GM12873 (cell line): Measurements from ENCODE around the gene RAD1.
A peak's percentile ranks its signal among the peaks of the same experiment; 100 is the strongest.

ENCODE experiments used
- TF ChIP-seq, protein P1 (sequence below): IDR thresholded peaks from 2 replicates; pipeline ENCODE4 v1.5.1; 2012; ENCODE audit warnings: low read depth, mild to moderate bottlenecking, moderate library complexity, low read length, control low read depth; ENCODE audit not compliant: insufficient read depth; ENCODE audit errors: missing control alignments

RAD1 gene

DNA sequence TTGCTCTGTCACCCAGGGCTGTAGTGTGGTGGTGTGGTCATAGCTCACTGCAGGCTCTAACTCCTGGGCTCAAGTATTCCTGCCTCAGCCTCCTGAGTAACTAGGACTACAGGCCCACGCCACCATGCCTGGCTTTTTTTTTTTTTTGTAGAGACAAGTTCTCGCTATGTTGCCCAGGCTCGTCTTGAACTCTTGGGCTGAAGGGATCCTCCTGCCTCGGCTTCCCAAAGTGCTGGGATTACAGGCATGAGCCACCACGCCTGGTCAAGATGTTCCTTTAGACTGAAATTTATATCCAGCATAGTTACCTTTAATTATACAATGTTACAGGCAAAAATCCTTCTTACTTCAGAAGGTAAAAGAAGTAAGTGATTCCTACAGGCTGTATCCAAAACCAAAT, 12.5 kb upstream of the RAD1 start:
- TF ChIP-seq, protein P1, sequence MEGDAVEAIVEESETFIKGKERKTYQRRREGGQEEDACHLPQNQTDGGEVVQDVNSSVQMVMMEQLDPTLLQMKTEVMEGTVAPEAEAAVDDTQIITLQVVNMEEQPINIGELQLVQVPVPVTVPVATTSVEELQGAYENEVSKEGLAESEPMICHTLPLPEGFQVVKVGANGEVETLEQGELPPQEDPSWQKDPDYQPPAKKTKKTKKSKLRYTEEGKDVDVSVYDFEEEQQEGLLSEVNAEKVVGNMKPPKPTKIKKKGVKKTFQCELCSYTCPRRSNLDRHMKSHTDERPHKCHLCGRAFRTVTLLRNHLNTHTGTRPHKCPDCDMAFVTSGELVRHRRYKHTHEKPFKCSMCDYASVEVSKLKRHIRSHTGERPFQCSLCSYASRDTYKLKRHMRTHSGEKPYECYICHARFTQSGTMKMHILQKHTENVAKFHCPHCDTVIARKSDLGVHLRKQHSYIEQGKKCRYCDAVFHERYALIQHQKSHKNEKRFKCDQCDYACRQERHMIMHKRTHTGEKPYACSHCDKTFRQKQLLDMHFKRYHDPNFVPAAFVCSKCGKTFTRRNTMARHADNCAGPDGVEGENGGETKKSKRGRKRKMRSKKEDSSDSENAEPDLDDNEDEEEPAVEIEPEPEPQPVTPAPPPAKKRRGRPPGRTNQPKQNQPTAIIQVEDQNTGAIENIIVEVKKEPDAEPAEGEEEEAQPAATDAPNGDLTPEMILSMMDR: no peak

DNA sequence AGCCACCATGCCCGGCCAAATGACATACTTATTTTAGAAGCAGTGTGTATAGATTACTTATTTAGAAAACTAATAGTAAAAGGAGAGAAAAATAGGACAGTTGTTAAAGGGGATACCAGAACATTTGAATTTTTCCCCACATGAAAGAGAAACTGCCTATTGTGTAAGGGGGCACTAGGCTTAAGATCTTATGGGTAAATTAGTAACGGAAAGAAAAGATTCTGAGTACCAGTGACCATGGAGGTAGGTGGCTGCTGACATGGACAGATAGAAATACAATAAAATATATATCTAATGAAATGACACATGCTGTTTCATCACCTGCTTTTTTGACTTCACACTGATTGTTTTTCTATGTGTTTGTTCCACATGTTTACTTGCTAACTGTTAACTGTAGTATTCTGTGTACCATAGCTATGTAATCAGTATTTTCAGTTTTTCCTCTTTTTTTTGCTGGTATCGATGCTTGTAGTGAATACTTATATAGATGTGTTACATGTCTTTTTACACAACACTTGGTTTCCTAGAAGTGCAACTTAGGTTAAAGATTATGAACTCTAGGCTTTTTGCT, 11.1 kb upstream of the RAD1 start:
- TF ChIP-seq, protein P1: no peak

DNA sequence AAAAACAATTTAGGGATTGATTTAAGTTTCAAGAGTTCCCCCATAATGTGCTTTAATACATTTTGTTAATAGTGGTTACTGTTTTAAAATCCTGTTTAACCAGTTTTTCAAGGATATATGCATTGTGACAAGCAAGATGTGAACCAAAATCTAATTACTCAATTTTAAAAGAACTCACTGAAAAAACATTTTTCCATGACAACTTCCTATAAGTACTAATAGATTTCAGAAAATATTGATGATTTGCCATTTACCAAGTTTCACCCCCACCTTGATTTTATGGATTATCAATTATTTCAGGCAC, 9.1 kb upstream of the RAD1 start:
- TF ChIP-seq, protein P1: no peak

DNA sequence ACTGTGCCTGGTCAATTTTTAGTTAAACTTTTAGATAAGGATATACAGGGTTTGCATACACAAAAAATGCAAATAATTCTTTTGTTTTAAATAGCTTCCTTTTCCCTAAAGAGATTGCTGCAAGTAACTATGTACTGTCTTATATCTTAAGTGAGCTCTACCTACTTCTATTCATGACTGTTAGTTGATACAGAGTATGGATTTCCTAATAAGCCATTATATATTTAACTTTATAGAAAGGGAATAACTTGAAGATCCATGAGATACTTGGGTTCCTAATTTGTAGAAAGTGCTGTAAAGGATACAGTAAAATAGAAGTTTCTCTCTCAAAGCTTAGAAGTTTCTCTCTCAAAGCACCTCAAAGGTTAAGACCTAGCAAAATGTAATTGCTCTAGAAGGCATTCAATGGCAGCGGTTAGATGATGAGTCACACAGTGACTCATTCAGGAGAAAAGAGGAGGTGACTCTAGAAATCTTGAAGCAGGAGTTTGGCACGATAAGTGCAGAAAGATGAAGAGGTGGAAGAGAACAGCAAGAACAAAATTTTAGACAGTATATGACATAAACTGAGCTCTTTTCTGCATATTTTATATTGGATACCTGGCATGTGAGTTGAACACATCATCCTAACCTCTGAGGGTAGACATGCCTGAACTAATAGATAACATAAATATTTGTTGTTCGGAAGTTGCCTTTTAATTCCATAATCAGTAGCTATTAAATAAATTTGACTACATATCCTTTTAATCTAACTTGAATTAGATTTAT, 8.6 kb upstream of the RAD1 start:
- TF ChIP-seq, protein P1: no peak

DNA sequence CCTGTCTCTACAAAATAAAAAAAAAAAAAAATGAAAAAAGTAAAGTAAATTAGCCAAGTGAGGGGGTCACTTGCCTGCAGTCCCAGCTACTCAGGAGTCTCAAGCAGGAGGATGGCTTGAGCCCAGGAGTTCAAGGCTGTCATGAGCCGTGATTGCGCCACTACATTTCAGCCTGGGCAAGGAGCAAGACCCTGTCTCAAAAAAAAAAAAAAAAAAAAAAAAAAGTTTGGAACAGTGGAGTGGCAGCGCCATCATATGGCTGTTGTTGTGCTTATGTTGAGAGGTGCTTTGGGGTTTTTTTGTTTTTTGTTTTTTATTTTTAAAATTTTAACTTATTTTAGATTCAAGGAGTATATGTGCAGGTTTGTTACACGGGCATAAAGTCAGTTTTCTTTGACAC, 3.8 kb upstream of the RAD1 start:
- TF ChIP-seq, protein P1: peak; percentile 22

DNA sequence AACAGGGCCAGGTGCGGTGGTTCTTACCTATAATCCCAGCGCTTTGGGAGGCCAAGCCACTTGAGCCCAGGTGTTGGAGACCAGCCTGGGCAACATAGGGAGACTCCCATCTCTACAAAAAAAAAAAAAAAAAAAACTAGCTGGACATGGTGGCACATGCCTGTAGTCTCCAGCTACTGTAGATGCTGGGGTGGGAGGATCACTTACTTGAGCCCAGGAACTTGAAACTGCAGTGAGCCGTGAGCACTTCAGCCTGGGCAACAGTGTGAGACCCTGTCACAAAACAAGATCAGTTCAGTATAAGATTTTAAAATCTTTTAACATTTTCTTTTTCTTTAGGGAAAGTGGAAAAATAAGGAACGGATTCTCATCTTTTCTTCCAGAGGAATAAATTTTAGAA, 2.7 kb upstream of the RAD1 start:
- TF ChIP-seq, protein P1: no peak

DNA sequence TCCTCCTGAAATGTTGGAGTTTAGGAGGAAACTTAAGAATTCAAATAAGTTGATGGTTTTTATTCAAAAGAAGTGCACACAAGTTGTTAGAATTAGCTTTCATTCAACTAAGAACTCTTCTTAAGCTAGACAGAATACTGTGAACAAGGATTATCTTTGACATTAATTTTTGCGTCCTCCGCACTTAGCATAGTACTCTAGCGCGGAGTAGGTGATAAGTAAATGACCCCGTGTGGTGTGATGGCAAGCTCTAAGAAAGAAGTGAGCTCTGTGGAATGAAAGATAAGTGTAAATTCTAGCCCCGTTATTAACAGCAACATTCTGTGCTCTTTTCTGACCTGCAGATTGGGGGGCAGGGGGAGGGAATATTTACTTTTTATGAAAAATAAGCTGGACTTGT, 1.2 kb upstream of the RAD1 start:
- TF ChIP-seq, protein P1: no peak
